Pulmonary artery endothelial cell (primary cell): Measurements from ENCODE around the gene TUBB3. TPM values are rescaled to one million over a fixed set of nuclear protein-coding genes. Genes with fewer than 3 reads are reported as not detected.
"Not testable (repeated sequence)": the region's sequence is repeated elsewhere in the genome, so short reads cannot be mapped to it uniquely, and the experiment has no call there.

ENCODE experiments used
- DNase-seq: peaks from one replicate; pipeline ENCODE4 v3.0.0-alpha.2; 2011; ENCODE audit warnings: low read depth, low spot score
- total RNA-seq: library from RNA; depleted of rRNA; stranded (reverse); fragments of >200 nt; gene quantifications from 2 replicates; pipeline ENCODE4 v1.2.3, GENCODE V29; 2014

TUBB3 gene
- total RNA-seq, 1 donor from 2014 or later: 237 TPM

- no peak for DNase-seq
Measured at GRCh38 chr16:89900885-89901284, 22.3 kb upstream of the TUBB3 start.

- no peak for DNase-seq
Measured at GRCh38 chr16:89902980-89903379, 20.2 kb upstream of the TUBB3 start.

GRCh38 chr16:89903908-89904515 is 19.1 kb upstream of the TUBB3 start:
- no peak for DNase-seq

GRCh38 chr16:89904606-89905510 is 18.3 kb upstream of the TUBB3 start:
- DNase-seq: no peak

- DNase-seq: no peak
Measured at GRCh38 chr16:89905511-89906139, 17.5 kb upstream of the TUBB3 start.

- no peak for DNase-seq
Measured at GRCh38 chr16:89906140-89907025, 16.8 kb upstream of the TUBB3 start.

- no peak for DNase-seq
Measured at GRCh38 chr16:89907055-89907814, 15.9 kb upstream of the TUBB3 start.

- DNase-seq: no peak
Measured at GRCh38 chr16:89908236-89908635, 14.9 kb upstream of the TUBB3 start.

- DNase-seq: no peak
Measured at GRCh38 chr16:89909777-89910716, 13.1 kb upstream of the TUBB3 start.

GRCh38 chr16:89910717-89911354 is 12.3 kb upstream of the TUBB3 start:
- DNase-seq: no peak

GRCh38 chr16:89911375-89911774 is 11.8 kb upstream of the TUBB3 start:
- no peak for DNase-seq

GRCh38 chr16:89912143-89912542 is 11.0 kb upstream of the TUBB3 start:
- DNase-seq: no peak

- no peak for DNase-seq
Measured at GRCh38 chr16:89912627-89913026, 10.5 kb upstream of the TUBB3 start.

- no peak for DNase-seq
Measured at GRCh38 chr16:89913408-89914387, 9.4 kb upstream of the TUBB3 start.

- not testable (repeated sequence) for DNase-seq
Measured at GRCh38 chr16:89914642-89915285, 8.4 kb upstream of the TUBB3 start.

GRCh38 chr16:89915303-89916232 is 7.6 kb upstream of the TUBB3 start:
- DNase-seq: no peak
